Glutamatergic neuron (in vitro differentiated cells): ENCODE data around the gene MTSS2. TPM values are rescaled to one million over a fixed set of nuclear protein-coding genes. Genes with fewer than 3 reads are reported as not detected.

Experiments used
- DNase-seq: peaks from one replicate; pipeline ENCODE4 v3.0.0; 2022
- H3K27ac Mint-ChIP-seq: one replicate; pipeline ENCODE4 v1.8.0; 2020; ENCODE audit warnings: mild to moderate bottlenecking, mixed read lengths, inconsistent platforms; ENCODE audit not compliant: unreplicated experiment
- H3K27me3 Mint-ChIP-seq: one replicate; pipeline ENCODE4 v1.8.0; 2020; ENCODE audit warnings: mild to moderate bottlenecking, moderate library complexity, mixed read lengths, inconsistent platforms; ENCODE audit not compliant: unreplicated experiment
- H3K36me3 Mint-ChIP-seq: one replicate; pipeline ENCODE4 v1.8.0; 2020; ENCODE audit warnings: mild to moderate bottlenecking, mixed read lengths, inconsistent platforms; ENCODE audit not compliant: unreplicated experiment
- H3K4me1 Mint-ChIP-seq: one replicate; pipeline ENCODE4 v1.8.0; 2020; ENCODE audit warnings: mild to moderate bottlenecking, low read depth, mixed read lengths, inconsistent platforms; ENCODE audit not compliant: unreplicated experiment
- H3K4me3 Mint-ChIP-seq: one replicate; pipeline ENCODE4 v1.8.0; 2020; ENCODE audit warnings: mild to moderate bottlenecking, mixed read lengths, inconsistent platforms; ENCODE audit not compliant: unreplicated experiment
- H3K9me3 Mint-ChIP-seq: one replicate; pipeline ENCODE4 v1.8.0; 2020; ENCODE audit warnings: mild to moderate bottlenecking, moderate library complexity, mixed read lengths, inconsistent platforms; ENCODE audit not compliant: unreplicated experiment
- total RNA-seq: library from RNA; stranded (reverse); fragmentation: NEBNext Ultra II Directional; extraction: Animal tissue kit (Norgen Biotek cat#: 25700); gene quantifications from one replicate; pipeline ENCODE4 v1.2.1, GENCODE V29; 2021; ENCODE audit not compliant: unreplicated experiment
- TF ChIP-seq, protein P1 (sequence below): fragments of 200-600 bp; sonication (generic); IDR thresholded peaks from one replicate; pipeline ENCODE4 v1.5.0; 2021; ENCODE audit not compliant: partially characterized antibody, unreplicated experiment

Gene MTSS2
- total RNA-seq, 1 donor from 2014 or later = 36.2 TPM

- H3K4me1 Mint-ChIP-seq = peaks cover 18% of the 10 kb centered on the region
Measured at GRCh38 chr16:70708366-70709246, 22.8 kb upstream of the MTSS2 start.

GRCh38 chr16:70706948-70707465, 21.2 kb upstream of the MTSS2 start:
- H3K4me3 Mint-ChIP-seq = no peak overlapping the region
- no peak overlapping the region for H3K27ac Mint-ChIP-seq
- H3K27me3 Mint-ChIP-seq = peaks cover 10% of the 10 kb centered on the region
- DNase-seq = no peak
- TF ChIP-seq, protein P1, sequence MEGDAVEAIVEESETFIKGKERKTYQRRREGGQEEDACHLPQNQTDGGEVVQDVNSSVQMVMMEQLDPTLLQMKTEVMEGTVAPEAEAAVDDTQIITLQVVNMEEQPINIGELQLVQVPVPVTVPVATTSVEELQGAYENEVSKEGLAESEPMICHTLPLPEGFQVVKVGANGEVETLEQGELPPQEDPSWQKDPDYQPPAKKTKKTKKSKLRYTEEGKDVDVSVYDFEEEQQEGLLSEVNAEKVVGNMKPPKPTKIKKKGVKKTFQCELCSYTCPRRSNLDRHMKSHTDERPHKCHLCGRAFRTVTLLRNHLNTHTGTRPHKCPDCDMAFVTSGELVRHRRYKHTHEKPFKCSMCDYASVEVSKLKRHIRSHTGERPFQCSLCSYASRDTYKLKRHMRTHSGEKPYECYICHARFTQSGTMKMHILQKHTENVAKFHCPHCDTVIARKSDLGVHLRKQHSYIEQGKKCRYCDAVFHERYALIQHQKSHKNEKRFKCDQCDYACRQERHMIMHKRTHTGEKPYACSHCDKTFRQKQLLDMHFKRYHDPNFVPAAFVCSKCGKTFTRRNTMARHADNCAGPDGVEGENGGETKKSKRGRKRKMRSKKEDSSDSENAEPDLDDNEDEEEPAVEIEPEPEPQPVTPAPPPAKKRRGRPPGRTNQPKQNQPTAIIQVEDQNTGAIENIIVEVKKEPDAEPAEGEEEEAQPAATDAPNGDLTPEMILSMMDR = no peak
- H3K36me3 Mint-ChIP-seq = no peaks in the 10 kb centered on the region
- H3K9me3 Mint-ChIP-seq = peaks cover 6% of the 10 kb centered on the region
- peaks cover 19% of the 10 kb centered on the region for H3K4me1 Mint-ChIP-seq

More at GRCh38 chr16:70708366-70709246, 22.8 kb upstream of the MTSS2 start:
- Mint-ChIP-seq H3K27me3 (peaks cover 4% of the 10 kb centered on the region), H3K36me3 (no peaks in the 10 kb centered on the region), H3K27ac (no peak overlapping the region), H3K9me3 (peaks cover 3% of the 10 kb centered on the region), H3K4me3 (no peak overlapping the region)
- DNase-seq = no peak
- TF ChIP-seq, protein P1 = no peak

- H3K27me3 Mint-ChIP-seq = peaks cover 11% of the 10 kb centered on the region
- H3K27ac Mint-ChIP-seq = no peak overlapping the region
- DNase-seq = no peak
- no peak overlapping the region for H3K4me3 Mint-ChIP-seq
- H3K36me3 Mint-ChIP-seq = no peaks in the 10 kb centered on the region
- peaks cover 18% of the 10 kb centered on the region for H3K4me1 Mint-ChIP-seq
- peaks cover 15% of the 10 kb centered on the region for H3K9me3 Mint-ChIP-seq
- TF ChIP-seq, protein P1 = no peak
Measured at GRCh38 chr16:70705056-70705455, 19.2 kb upstream of the MTSS2 start.

GRCh38 chr16:70704586-70704985, 18.7 kb upstream of the MTSS2 start:
- Mint-ChIP-seq H3K27ac (no peak overlapping the region), H3K27me3 (peaks cover 11% of the 10 kb centered on the region), H3K4me3 (no peak overlapping the region), H3K4me1 (peaks cover 20% of the 10 kb centered on the region), H3K36me3 (no peaks in the 10 kb centered on the region), H3K9me3 (peaks cover 15% of the 10 kb centered on the region)
- DNase-seq = no peak
- TF ChIP-seq, protein P1 = no peak
